Measurements from ENCODE around the gene UST.

The UST gene

DNA sequence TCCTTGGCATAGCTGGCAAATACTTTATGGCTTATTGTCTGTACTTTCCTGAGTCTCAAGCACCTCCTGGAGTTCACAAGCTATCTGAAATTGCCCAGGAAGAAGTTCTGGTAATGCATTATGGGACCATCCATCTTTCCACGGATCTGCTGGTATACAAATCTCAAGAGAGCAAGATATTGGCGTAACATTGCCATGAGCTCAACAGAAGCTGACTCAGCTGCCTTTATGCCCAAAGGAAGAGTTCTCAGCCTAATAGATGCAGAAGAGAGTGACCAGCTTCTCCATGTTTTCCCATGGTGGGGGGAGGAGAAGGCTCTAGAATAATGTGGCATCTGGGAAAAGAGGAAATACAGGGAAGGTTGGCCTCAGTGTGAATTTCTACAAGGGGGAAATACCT lies 78.7 kb downstream of the UST start:
- H3K27ac ChIP-seq (ENCODE audit: low read depth, low read length), result no peak overlapping the region
- no peaks in the 10 kb centered on the region for H3K79me2 ChIP-seq (ENCODE audit: control insufficient read depth, low read length)
- H3K4me1 ChIP-seq (ENCODE audit: control insufficient read depth, low read length), result no peaks in the 10 kb centered on the region
- no peaks in the 10 kb centered on the region for H3F3A ChIP-seq (ENCODE audit: control insufficient read depth, insufficient read depth)
- H3K36me3 ChIP-seq (ENCODE audit: control insufficient read depth, low read length), result no peaks in the 10 kb centered on the region
- H3K9me2 ChIP-seq (replicated peaks; ENCODE audit: control insufficient read depth, low read length), result no peaks in the 10 kb centered on the region
- H3K27me3 ChIP-seq (ENCODE audit: control insufficient read depth, low read length), result no peaks in the 10 kb centered on the region; the same call in none of the 2 replicates
- no peak overlapping the region for H3K4me2 ChIP-seq (ENCODE audit: low read length)
- H4K20me1 ChIP-seq (ENCODE audit: control insufficient read depth, insufficient read depth, low read depth, low read length), result no peaks in the 10 kb centered on the region
- no peaks in the 10 kb centered on the region for H3K9me3 ChIP-seq (ENCODE audit: control insufficient read depth, insufficient read depth, low read length)
- H3K4me3 ChIP-seq (ENCODE audit: low read length), result no peak overlapping the region
- TF ChIP-seq, protein P1, sequence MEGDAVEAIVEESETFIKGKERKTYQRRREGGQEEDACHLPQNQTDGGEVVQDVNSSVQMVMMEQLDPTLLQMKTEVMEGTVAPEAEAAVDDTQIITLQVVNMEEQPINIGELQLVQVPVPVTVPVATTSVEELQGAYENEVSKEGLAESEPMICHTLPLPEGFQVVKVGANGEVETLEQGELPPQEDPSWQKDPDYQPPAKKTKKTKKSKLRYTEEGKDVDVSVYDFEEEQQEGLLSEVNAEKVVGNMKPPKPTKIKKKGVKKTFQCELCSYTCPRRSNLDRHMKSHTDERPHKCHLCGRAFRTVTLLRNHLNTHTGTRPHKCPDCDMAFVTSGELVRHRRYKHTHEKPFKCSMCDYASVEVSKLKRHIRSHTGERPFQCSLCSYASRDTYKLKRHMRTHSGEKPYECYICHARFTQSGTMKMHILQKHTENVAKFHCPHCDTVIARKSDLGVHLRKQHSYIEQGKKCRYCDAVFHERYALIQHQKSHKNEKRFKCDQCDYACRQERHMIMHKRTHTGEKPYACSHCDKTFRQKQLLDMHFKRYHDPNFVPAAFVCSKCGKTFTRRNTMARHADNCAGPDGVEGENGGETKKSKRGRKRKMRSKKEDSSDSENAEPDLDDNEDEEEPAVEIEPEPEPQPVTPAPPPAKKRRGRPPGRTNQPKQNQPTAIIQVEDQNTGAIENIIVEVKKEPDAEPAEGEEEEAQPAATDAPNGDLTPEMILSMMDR (IDR thresholded peaks at IDR 0.05; ENCODE audit: low read depth, low read length, poor library complexity, severe bottlenecking), result no peak
- no peak for TF ChIP-seq EZH2phosphoT487 (IDR thresholded peaks at IDR 0.05; ENCODE audit: borderline replicate concordance, low read length)

DNA sequence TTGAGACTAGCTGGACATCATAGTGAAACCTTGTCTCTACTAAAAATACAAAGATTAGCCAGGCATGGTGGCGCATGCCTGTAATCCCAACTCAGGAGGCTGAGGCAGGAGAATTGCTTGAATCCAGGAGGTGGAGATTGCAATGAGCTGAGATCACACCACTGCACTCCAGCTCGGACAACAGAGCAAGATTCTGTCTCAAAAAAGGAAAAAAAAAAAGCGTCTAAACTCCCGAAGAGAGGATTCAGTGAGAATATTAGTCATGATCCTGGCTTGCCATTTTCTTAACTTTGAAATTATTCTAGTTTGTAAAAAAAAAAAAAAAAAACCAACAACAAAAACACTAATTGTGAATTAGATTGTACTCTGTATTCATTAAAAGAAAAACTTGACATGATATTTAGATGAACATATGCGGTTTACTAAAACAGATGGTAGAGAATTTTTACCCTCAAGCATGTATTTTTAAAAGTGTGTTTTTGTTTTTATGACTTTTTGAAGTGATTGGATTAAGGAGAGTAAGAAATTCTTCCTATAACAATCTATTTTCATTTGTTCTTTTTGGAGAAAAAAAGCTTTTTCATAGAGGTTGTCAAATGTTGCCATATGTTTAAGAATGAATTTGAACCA lies 80.7 kb downstream of the UST start:
- no peaks in the 10 kb centered on the region for H3K79me2 ChIP-seq (ENCODE audit: control insufficient read depth, low read length)
- H3K27ac ChIP-seq (ENCODE audit: low read depth, low read length), result no peak overlapping the region
- no peaks in the 10 kb centered on the region for H3K36me3 ChIP-seq (ENCODE audit: control insufficient read depth, low read length)
- H3K9me3 ChIP-seq (ENCODE audit: control insufficient read depth, insufficient read depth, low read length), result no peaks in the 10 kb centered on the region
- H3K9me2 ChIP-seq (replicated peaks; ENCODE audit: control insufficient read depth, low read length), result no peaks in the 10 kb centered on the region
- H3K4me1 ChIP-seq (ENCODE audit: control insufficient read depth, low read length), result no peaks in the 10 kb centered on the region
- no peaks in the 10 kb centered on the region for H3F3A ChIP-seq (ENCODE audit: control insufficient read depth, insufficient read depth)
- H3K4me2 ChIP-seq (ENCODE audit: low read length), result no peak overlapping the region
- TF ChIP-seq, protein P1 (IDR thresholded peaks at IDR 0.05; ENCODE audit: low read depth, low read length, poor library complexity, severe bottlenecking), result no peak
- TF ChIP-seq EZH2phosphoT487 (IDR thresholded peaks at IDR 0.05; ENCODE audit: borderline replicate concordance, low read length), result no peak
- H3K4me3 ChIP-seq (ENCODE audit: low read length), result no peak overlapping the region
- no peaks in the 10 kb centered on the region; the same call in none of the 2 replicates for H3K27me3 ChIP-seq (ENCODE audit: control insufficient read depth, low read length)
- H4K20me1 ChIP-seq (ENCODE audit: control insufficient read depth, insufficient read depth, low read depth, low read length), result no peaks in the 10 kb centered on the region

DNA sequence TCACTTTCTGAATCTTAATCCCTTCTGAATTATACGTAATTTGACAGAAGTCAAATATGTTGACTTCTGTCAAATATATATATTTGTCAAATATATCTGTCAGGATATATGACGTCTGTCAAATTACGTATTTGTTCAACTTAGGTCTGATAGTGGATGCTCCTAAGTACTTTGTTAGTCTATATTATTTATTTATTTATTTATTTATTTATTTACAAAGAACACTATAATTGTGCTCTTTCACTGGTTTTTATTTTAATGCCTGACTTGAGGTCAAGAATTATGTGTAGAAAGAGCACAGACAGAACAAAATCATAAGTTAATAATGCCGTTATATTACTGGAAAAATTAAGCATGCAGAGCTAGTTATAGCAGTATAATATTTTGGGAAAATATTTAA lies 81.2 kb downstream of the UST start:
- H3K4me3 ChIP-seq (ENCODE audit: low read length), result no peak overlapping the region
- H3F3A ChIP-seq (ENCODE audit: control insufficient read depth, insufficient read depth), result no peaks in the 10 kb centered on the region
- no peaks in the 10 kb centered on the region for H3K36me3 ChIP-seq (ENCODE audit: control insufficient read depth, low read length)
- H3K9me2 ChIP-seq (replicated peaks; ENCODE audit: control insufficient read depth, low read length), result no peaks in the 10 kb centered on the region
- H3K4me2 ChIP-seq (ENCODE audit: low read length), result no peak overlapping the region
- TF ChIP-seq EZH2phosphoT487 (IDR thresholded peaks at IDR 0.05; ENCODE audit: borderline replicate concordance, low read length), result no peak
- TF ChIP-seq, protein P1 (IDR thresholded peaks at IDR 0.05; ENCODE audit: low read depth, low read length, poor library complexity, severe bottlenecking), result no peak
- H3K27ac ChIP-seq (ENCODE audit: low read depth, low read length), result no peak overlapping the region
- H3K4me1 ChIP-seq (ENCODE audit: control insufficient read depth, low read length), result no peaks in the 10 kb centered on the region
- H3K79me2 ChIP-seq (ENCODE audit: control insufficient read depth, low read length), result no peaks in the 10 kb centered on the region
- no peaks in the 10 kb centered on the region for H3K9me3 ChIP-seq (ENCODE audit: control insufficient read depth, insufficient read depth, low read length)
- H4K20me1 ChIP-seq (ENCODE audit: control insufficient read depth, insufficient read depth, low read depth, low read length), result no peaks in the 10 kb centered on the region
- no peaks in the 10 kb centered on the region; the same call in none of the 2 replicates for H3K27me3 ChIP-seq (ENCODE audit: control insufficient read depth, low read length)
